SK-N-SH treated with all-trans-retinoic acid at 6 μM for 48 hours (cell line): ENCODE results near the gene BBS9.

Experiments used
- ARNTL ChIP-seq: fragments of 450-650 bp; formaldehyde crosslinking; IDR thresholded peaks from 2 replicates; pipeline ENCODE4 v1.5.0; 2020; ENCODE audit warnings: low read depth, mild to moderate bottlenecking, moderate library complexity, borderline replicate concordance
- PATZ1 ChIP-seq: fragments of 250-450 bp; sonication (Bioruptor Pico); IDR thresholded peaks from 2 replicates; pipeline ENCODE4 v1.8.0; 2020; ENCODE audit warnings: mild to moderate bottlenecking, moderate library complexity, borderline replicate concordance
- RARB ChIP-seq: fragments of 250-450 bp; sonication (Bioruptor Pico); IDR thresholded peaks from 2 replicates; pipeline ENCODE4 v1.8.0; 2021; ENCODE audit warnings: mild to moderate bottlenecking, moderate library complexity
- SNAI2 ChIP-seq: fragments of 250-450 bp; sonication (Bioruptor Pico); IDR thresholded peaks from 2 replicates; pipeline ENCODE4 v1.5.0; 2020; ENCODE audit warnings: mild to moderate bottlenecking, moderate library complexity
- ZFP30 ChIP-seq: fragments of 450-650 bp; formaldehyde crosslinking; IDR thresholded peaks from 2 replicates; pipeline ENCODE4 v1.5.0; 2022; ENCODE audit warnings: mild to moderate bottlenecking, moderate library complexity
- TF ChIP-seq, protein P1 (sequence below): fragments of 250-450 bp; sonication (Bioruptor Pico); IDR thresholded peaks from 2 replicates; pipeline ENCODE4 v1.8.0; 2021; ENCODE audit warnings: low read depth, mild to moderate bottlenecking, moderate library complexity, borderline replicate concordance

- no peak for TF ChIP-seq ARNTL (CRISPR knock-in tag)
- TF ChIP-seq, protein P1, sequence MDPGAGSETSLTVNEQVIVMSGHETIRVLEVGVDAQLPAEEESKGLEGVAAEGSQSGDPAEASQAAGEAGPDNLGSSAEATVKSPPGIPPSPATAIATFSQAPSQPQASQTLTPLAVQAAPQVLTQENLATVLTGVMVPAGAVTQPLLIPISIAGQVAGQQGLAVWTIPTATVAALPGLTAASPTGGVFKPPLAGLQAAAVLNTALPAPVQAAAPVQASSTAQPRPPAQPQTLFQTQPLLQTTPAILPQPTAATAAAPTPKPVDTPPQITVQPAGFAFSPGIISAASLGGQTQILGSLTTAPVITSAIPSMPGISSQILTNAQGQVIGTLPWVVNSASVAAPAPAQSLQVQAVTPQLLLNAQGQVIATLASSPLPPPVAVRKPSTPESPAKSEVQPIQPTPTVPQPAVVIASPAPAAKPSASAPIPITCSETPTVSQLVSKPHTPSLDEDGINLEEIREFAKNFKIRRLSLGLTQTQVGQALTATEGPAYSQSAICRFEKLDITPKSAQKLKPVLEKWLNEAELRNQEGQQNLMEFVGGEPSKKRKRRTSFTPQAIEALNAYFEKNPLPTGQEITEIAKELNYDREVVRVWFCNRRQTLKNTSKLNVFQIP = no peak
- no peak for TF ChIP-seq ZFP30
- TF ChIP-seq PATZ1 (CRISPR knock-in tag) = no peak
- no peak for TF ChIP-seq SNAI2 (CRISPR knock-in tag)
- no peak for TF ChIP-seq RARB (CRISPR knock-in tag)
These were observed 522.7 kb downstream of the BBS9 start for GRCh38 chr7:33651998-33652515.
